GM12801 (cell line): ENCODE results near the gene SLC24A3.

Experiments used
- CTCF ChIP-seq: IDR thresholded peaks from one replicate; pipeline ENCODE4 v1.5.1; 2011; ENCODE audit warnings: control low read depth; ENCODE audit not compliant: insufficient read length; ENCODE audit errors: extremely low read depth

Gene SLC24A3

GRCh38 chr20:19453862-19454261 is 241.4 kb downstream of the SLC24A3 start:
- no peak for TF ChIP-seq CTCF

- TF ChIP-seq CTCF = no peak
Measured at GRCh38 chr20:19456595-19457395, 244.4 kb downstream of the SLC24A3 start.

GRCh38 chr20:19457611-19458010 is 245.2 kb downstream of the SLC24A3 start:
- TF ChIP-seq CTCF = no peak

GRCh38 chr20:19460386-19460785 is 247.9 kb downstream of the SLC24A3 start:
- no peak for TF ChIP-seq CTCF

GRCh38 chr20:19462491-19462890 is 250.0 kb downstream of the SLC24A3 start:
- no peak for TF ChIP-seq CTCF

GRCh38 chr20:19463597-19463996 is 251.2 kb downstream of the SLC24A3 start:
- no peak for TF ChIP-seq CTCF

GRCh38 chr20:19465536-19465935 is 253.1 kb downstream of the SLC24A3 start:
- TF ChIP-seq CTCF = no peak
